Fibroblast of villous mesenchyme (primary cell): ENCODE measurements around the gene WDR17. TPM values are rescaled to one million over a fixed set of nuclear protein-coding genes. Genes with fewer than 3 reads are reported as not detected.
"Not testable (repeated sequence)": the region's sequence is repeated elsewhere in the genome, so short reads cannot be mapped to it uniquely, and the experiment has no call there.

Experiments
- DNase-seq: peaks from one replicate; pipeline ENCODE4 v3.0.0-alpha.2; 2010; ENCODE audit warnings: low read depth
- H3K4me3 ChIP-seq: 2 replicates; pipeline ENCODE4 v1.5.1; 2011; ENCODE audit warnings: low read depth, mild to moderate bottlenecking, low read length
- CTCF ChIP-seq: IDR thresholded peaks from 2 replicates; pipeline ENCODE4 v1.5.1; 2012; ENCODE audit warnings: low read depth, mild to moderate bottlenecking, low read length; ENCODE audit not compliant: insufficient read depth
- total RNA-seq: library from RNA; depleted of rRNA; stranded (reverse); fragments of >200 nt; gene quantifications from 2 replicates; pipeline ENCODE4 v1.2.3, GENCODE V29; 2012

Gene WDR17
- total RNA-seq, 1 donor: 0.86 TPM

- DNase-seq: no peak
- TF ChIP-seq CTCF: no peak
- no peak overlapping the region for H3K4me3 ChIP-seq
These were observed 144.5 kb downstream of the WDR17 start for GRCh38 chr4:176210101-176210500.

- DNase-seq: no peak
- no peak overlapping the region for H3K4me3 ChIP-seq
- TF ChIP-seq CTCF: no peak
These were observed 145.1 kb downstream of the WDR17 start for GRCh38 chr4:176210579-176211296.

- DNase-seq, H3K4me3 ChIP-seq: not testable (repeated sequence)
These were observed 146.7 kb downstream of the WDR17 start for GRCh38 chr4:176212351-176212750.

GRCh38 chr4:176217510-176217909, 151.9 kb downstream of the WDR17 start:
- no peak for DNase-seq
- TF ChIP-seq CTCF: no peak
- H3K4me3 ChIP-seq: no peak overlapping the region

- no peak for TF ChIP-seq CTCF
These were observed 156.5 kb downstream of the WDR17 start for GRCh38 chr4:176222149-176222548.

GRCh38 chr4:176223561-176223960, 157.9 kb downstream of the WDR17 start:
- no peak overlapping the region for H3K4me3 ChIP-seq
- DNase-seq: no peak
- no peak for TF ChIP-seq CTCF

More at GRCh38 chr4:176222149-176222548, 156.5 kb downstream of the WDR17 start:
- no peak for DNase-seq
- H3K4me3 ChIP-seq: no peak overlapping the region

GRCh38 chr4:176226736-176227135, 161.1 kb downstream of the WDR17 start:
- DNase-seq: peak; percentile 6
- no peak overlapping the region for H3K4me3 ChIP-seq
- TF ChIP-seq CTCF: no peak
